GM12891 (cell line): ENCODE data around the gene VTI1A.

ENCODE experiments used
- DNase-seq: peaks from one replicate; pipeline ENCODE4 v3.0.0; 2011; ENCODE audit warnings: low spot score; ENCODE audit not compliant: insufficient read length
- FAIRE-seq: peaks from 2 replicates; lab custom pipeline; 2011; peaks lifted over from hg19 to GRCh38; lab: Jason Lieb, UNC
- PAX5 ChIP-seq: IDR thresholded peaks from 2 replicates; pipeline ENCODE4 v1.6.1; 2011; ENCODE audit warnings: low read length, moderate library complexity, mild to moderate bottlenecking; ENCODE audit not compliant: insufficient read depth, severe bottlenecking
- POLR2A ChIP-seq: IDR thresholded peaks from 2 replicates; pipeline ENCODE4 v1.6.1; 2011; ENCODE audit warnings: low read depth, low read length, control low read depth
- POLR2AphosphoS5 ChIP-seq: IDR thresholded peaks from 2 replicates; pipeline ENCODE4 v1.6.1; 2011; ENCODE audit warnings: low read depth, low read length, control low read depth
- POU2F2 ChIP-seq: IDR thresholded peaks from 2 replicates; pipeline ENCODE4 v1.6.1; 2011; ENCODE audit warnings: low read depth, mild to moderate bottlenecking, control low read depth, low read length, moderate library complexity
- SPI1 ChIP-seq: IDR thresholded peaks from 2 replicates; pipeline ENCODE4 v1.6.1; 2011; ENCODE audit warnings: low read depth, low read length, control low read depth
- TAF1 ChIP-seq: IDR thresholded peaks from 2 replicates; pipeline ENCODE4 v1.6.1; 2011; ENCODE audit warnings: low read depth, low read length, control low read depth

VTI1A gene

GRCh38 chr10:112802411-112803022 lies 355.5 kb downstream of the VTI1A start:
- FAIRE-seq (no peak), DNase-seq (no peak)
- TF ChIP-seq SPI1, result no peak
- no peak for TF ChIP-seq POLR2A
- no peak for TF ChIP-seq PAX5
- no peak for TF ChIP-seq TAF1
- TF ChIP-seq POLR2AphosphoS5, result no peak
- TF ChIP-seq POU2F2, result no peak

- TF ChIP-seq POLR2AphosphoS5 (no peak), POU2F2 (no peak), PAX5 (no peak), SPI1 (no peak), POLR2A (no peak), TAF1 (no peak)
- DNase-seq (no peak), FAIRE-seq (no peak)
These were observed 357.0 kb downstream of the VTI1A start for GRCh38 chr10:112803961-112804401.

GRCh38 chr10:112805254-112805590 lies 358.2 kb downstream of the VTI1A start:
- TF ChIP-seq POLR2AphosphoS5 (no peak), PAX5 (no peak), POLR2A (no peak), TAF1 (no peak), SPI1 (no peak), POU2F2 (no peak)
- FAIRE-seq, result no peak
- DNase-seq, result no peak

- no peak for TF ChIP-seq POLR2AphosphoS5
- TF ChIP-seq POU2F2, result no peak
- no peak for TF ChIP-seq TAF1
- no peak for TF ChIP-seq SPI1
- no peak for TF ChIP-seq PAX5
- TF ChIP-seq POLR2A, result no peak
- DNase-seq, result no peak
- no peak for FAIRE-seq
These were observed 358.7 kb downstream of the VTI1A start for GRCh38 chr10:112805701-112806100.

GRCh38 chr10:112807013-112807412 lies 360.0 kb downstream of the VTI1A start:
- DNase-seq, result no peak
- no peak for TF ChIP-seq POU2F2
- no peak for TF ChIP-seq PAX5
- no peak for TF ChIP-seq SPI1
- TF ChIP-seq TAF1, result no peak
- TF ChIP-seq POLR2AphosphoS5, result no peak
- FAIRE-seq, result no peak

GRCh38 chr10:112809736-112810135 lies 362.7 kb downstream of the VTI1A start:
- no peak for TF ChIP-seq TAF1
- DNase-seq (no peak), FAIRE-seq (no peak)

- no peak for FAIRE-seq
- TF ChIP-seq POLR2AphosphoS5 (no peak), TAF1 (no peak), POLR2A (no peak), PAX5 (no peak), SPI1 (no peak)
- DNase-seq, result no peak
These were observed 363.7 kb downstream of the VTI1A start for GRCh38 chr10:112810711-112811151.

GRCh38 chr10:112811741-112812551 lies 364.9 kb downstream of the VTI1A start:
- TF ChIP-seq POLR2A (no peak), POLR2AphosphoS5 (no peak), POU2F2 (no peak), PAX5 (no peak), SPI1 (no peak), TAF1 (no peak)
- FAIRE-seq (no peak), DNase-seq (no peak)

GRCh38 chr10:112812586-112812985 lies 365.6 kb downstream of the VTI1A start:
- FAIRE-seq (no peak), DNase-seq (no peak)
- TF ChIP-seq POLR2A (no peak), POLR2AphosphoS5 (no peak), PAX5 (no peak)

- TF ChIP-seq POLR2AphosphoS5, result no peak
- TF ChIP-seq POLR2A, result no peak
- no peak for TF ChIP-seq SPI1
- no peak for TF ChIP-seq PAX5
- no peak for TF ChIP-seq TAF1
- TF ChIP-seq POU2F2, result no peak
- FAIRE-seq (no peak), DNase-seq (no peak)
These were observed 367.0 kb downstream of the VTI1A start for GRCh38 chr10:112813866-112814591.
